Measurements from ENCODE around the gene CDH15. TPM values are rescaled to one million over a fixed set of nuclear protein-coding genes. Genes with fewer than 3 reads are reported as not detected.
A peak's percentile ranks its signal among the peaks of the same experiment; 100 is the strongest.

The CDH15 gene
- total and polyA plus RNA-seq, 2 of the 13 experiments (the other 11 are each of a cell fraction or from before 2014, with no cell fraction given) = 0.74 to 2.2 TPM

DNA sequence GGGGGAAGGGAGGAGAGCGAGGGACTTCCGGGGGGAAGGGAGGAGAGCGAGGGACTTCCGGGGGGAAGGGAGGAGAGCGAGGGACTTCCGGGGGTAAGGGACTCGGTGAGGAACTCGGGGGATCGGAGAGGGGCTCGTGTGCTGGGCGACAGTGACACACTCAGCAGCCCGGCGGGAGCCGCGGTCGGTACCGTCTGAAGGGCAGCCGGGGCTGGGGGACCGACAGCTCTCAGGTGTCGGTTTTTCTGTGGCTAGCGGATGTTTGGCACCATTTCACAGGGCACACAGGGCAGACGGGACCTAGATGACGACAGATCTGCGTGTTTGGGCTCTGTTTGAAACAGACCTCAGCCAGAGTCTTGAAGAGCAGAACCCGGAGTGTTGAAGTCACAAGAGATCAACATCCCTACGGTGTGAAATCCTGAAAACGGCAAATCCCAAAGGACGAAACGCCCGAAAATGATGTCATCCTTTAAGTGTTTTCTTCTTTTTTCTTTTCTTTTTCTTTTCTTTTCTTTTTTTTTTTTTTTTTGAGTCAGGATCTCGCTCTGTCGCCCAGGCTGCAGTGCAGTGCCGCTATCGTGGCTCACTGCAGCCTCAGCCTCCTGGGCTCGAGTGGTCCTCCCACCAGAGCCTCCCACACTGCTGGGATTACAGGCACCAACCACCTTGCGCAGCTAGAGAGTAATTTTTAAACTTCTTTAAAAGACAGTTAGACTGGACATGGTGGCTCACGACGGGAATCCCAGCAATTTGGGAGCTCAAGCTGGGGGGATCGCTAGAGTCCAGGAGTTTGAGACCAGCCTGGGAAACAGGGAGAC is 69.8 kb downstream of the CDH15 start (continued):
- TF ChIP-seq ZC3H4 (CRISPR knock-in tag; IDR thresholded peaks at IDR 0.05; ENCODE audit: borderline replicate concordance) (no peak), TOE1 (CRISPR knock-in tag; IDR thresholded peaks at IDR 0.05) (no peak), ZNF121 (CRISPR knock-in tag; IDR thresholded peaks at IDR 0.05) (no peak), SP4 (CRISPR knock-in tag; IDR thresholded peaks at IDR 0.05) (no peak), KDM1A (CRISPR knock-in tag; IDR thresholded peaks at IDR 0.05) (0 out of 2 replicates have a peak, but pooled peaks have one; percentile 28), ZNF546 (CRISPR knock-in tag; conservative IDR thresholded peaks at IDR 0.05) (peak; percentile 83; the same call in 1 of the 2 replicates), REL (CRISPR knock-in tag; conservative IDR thresholded peaks at IDR 0.05) (no peak), ISL2 (CRISPR knock-in tag; IDR thresholded peaks at IDR 0.05) (peak; percentile 88), NPAS2 (CRISPR knock-in tag; IDR thresholded peaks at IDR 0.05; ENCODE audit: borderline replicate concordance) (no peak), HES4 (CRISPR knock-in tag; IDR thresholded peaks at IDR 0.05; ENCODE audit: borderline replicate concordance) (no peak; the same call in none of the 2 replicates), PHB2 (IDR thresholded peaks at IDR 0.05; ENCODE audit: partially characterized antibody) (no peak), NFYB (CRISPR knock-in tag; IDR thresholded peaks at IDR 0.05) (no peak), FOXP1 (IDR thresholded peaks at IDR 0.05) (no peak), FOXP1 (CRISPR knock-in tag; IDR thresholded peaks at IDR 0.05) (no peak; the same call in 1 of the 2 replicates), MZF1 (CRISPR knock-in tag; IDR thresholded peaks at IDR 0.05; ENCODE audit: borderline replicate concordance) (peak; percentile 32; the same call in 1 of the 2 replicates), SUZ12 (IDR thresholded peaks at IDR 0.05; ENCODE audit: low read depth, low read length) (no peak)
- TF ChIP-seq, protein P1, sequence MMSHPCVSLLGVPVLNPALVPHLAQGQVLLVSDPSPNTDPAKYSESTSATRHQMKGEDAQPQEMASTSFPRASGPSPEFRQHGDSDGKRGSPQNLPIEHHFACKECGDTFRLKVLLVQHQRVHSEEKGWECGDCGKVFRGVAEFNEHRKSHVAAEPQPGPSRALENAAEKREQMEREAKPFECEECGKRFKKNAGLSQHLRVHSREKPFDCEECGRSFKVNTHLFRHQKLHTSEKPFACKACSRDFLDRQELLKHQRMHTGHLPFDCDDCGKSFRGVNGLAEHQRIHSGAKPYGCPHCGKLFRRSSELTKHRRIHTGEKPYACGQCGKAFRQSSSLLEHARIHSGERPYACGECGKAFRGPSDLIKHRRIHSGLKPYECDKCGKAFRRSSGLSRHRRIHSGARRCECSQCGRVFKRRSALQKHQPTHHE (CRISPR knock-in tag; IDR thresholded peaks at IDR 0.05; ENCODE audit: borderline replicate concordance) = peak; percentile 90
- TF ChIP-seq, protein P2, sequence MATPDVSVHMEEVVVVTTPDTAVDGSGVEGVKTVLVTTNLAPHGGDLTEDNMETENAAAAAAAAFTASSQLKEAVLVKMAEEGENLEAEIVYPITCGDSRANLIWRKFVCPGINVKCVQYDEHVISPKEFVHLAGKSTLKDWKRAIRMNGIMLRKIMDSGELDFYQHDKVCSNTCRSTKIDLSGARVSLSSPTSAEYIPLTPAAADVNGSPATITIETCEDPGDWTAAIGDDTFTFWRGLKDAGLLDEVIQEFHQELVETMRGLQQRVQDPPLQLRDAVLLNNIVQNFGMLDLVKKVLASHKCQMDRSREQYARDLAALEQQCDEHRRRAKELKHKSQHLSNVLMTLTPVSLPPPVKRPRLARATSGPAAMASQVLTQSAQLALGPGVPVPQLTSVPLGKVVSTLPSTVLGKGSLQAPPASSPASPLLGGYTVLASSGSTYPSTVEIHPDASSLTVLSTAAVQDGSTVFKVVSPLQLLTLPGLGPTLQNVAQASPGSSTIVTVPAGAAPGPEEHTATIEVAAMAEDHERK (CRISPR knock-in tag; IDR thresholded peaks at IDR 0.05; ENCODE audit: low read depth) = no peak
- TF ChIP-seq, protein P3, sequence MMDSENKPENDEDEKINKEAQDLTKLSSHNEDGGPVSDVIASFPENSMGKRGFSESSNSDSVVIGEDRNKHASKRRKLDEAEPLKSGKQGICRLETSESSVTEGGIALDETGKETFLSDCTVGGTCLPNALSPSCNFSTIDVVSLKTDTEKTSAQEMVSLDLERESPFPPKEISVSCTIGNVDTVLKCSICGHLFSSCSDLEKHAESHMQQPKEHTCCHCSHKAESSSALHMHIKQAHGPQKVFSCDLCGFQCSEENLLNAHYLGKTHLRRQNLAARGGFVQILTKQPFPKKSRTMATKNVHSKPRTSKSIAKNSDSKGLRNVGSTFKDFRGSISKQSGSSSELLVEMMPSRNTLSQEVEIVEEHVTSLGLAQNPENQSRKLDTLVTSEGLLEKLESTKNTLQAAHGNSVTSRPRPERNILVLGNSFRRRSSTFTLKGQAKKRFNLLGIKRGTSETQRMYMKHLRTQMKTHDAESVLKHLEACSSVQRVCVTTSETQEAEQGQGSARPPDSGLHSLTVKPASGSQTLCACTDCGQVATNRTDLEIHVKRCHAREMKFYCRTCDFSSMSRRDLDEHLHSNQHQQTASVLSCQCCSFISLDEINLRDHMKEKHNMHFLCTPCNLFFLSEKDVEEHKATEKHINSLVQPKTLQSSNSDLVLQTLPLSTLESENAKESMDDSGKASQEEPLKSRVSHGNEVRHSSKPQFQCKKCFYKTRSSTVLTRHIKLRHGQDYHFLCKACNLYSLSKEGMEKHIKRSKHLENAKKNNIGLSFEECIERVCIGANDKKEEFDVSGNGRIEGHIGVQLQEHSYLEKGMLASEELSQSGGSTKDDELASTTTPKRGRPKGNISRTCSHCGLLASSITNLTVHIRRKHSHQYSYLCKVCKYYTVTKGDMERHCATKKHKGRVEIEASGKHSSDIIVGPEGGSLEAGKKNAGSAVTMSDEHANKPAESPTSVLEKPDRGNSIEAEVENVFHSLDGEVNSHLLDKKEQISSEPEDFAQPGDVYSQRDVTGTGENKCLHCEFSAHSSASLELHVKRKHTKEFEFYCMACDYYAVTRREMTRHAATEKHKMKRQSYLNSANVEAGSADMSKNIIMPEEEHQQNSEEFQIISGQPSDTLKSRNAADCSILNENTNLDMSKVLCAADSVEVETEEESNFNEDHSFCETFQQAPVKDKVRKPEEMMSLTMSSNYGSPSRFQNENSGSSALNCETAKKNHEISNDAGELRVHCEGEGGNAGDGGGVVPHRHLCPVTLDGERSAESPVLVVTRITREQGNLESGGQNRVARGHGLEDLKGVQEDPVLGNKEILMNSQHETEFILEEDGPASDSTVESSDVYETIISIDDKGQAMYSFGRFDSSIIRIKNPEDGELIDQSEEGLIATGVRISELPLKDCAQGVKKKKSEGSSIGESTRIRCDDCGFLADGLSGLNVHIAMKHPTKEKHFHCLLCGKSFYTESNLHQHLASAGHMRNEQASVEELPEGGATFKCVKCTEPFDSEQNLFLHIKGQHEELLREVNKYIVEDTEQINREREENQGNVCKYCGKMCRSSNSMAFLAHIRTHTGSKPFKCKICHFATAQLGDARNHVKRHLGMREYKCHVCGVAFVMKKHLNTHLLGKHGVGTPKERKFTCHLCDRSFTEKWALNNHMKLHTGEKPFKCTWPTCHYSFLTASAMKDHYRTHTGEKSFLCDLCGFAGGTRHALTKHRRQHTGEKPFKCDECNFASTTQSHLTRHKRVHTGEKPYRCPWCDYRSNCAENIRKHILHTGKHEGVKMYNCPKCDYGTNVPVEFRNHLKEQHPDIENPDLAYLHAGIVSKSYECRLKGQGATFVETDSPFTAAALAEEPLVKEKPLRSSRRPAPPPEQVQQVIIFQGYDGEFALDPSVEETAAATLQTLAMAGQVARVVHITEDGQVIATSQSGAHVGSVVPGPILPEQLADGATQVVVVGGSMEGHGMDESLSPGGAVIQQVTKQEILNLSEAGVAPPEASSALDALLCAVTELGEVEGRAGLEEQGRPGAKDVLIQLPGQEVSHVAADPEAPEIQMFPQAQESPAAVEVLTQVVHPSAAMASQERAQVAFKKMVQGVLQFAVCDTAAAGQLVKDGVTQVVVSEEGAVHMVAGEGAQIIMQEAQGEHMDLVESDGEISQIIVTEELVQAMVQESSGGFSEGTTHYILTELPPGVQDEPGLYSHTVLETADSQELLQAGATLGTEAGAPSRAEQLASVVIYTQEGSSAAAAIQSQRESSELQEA (CRISPR knock-in tag; IDR thresholded peaks at IDR 0.05; ENCODE audit: not compliant biosample characterization) = peak; percentile 86
